ENCODE data around the gene YJEFN3.

Gene YJEFN3

GRCh38 chr19:19528721-19529490 is at the start of gene YJEFN3:
Gene YJEFN3, plus strand, starts transcription at chr19:19528911. Its CDS starts 22 bp downstream, at chr19:19528933.
- DNase-seq (ENCODE audit: low read depth, low spot score) = no peak

- no peak for DNase-seq (ENCODE audit: low read depth, low spot score)
Observed at GRCh38 chr19:19480688-19481087, 48.0 kb upstream of the YJEFN3 start.

GRCh38 chr19:19482809-19483596 is 45.7 kb upstream of the YJEFN3 start:
- no peak for DNase-seq (ENCODE audit: low read depth, low spot score)

- no peak for DNase-seq (ENCODE audit: low read depth, low spot score)
Observed at GRCh38 chr19:19485161-19485997, 43.3 kb upstream of the YJEFN3 start.

GRCh38 chr19:19485998-19486290 is 42.8 kb upstream of the YJEFN3 start:
- no peak for DNase-seq (ENCODE audit: low read depth, low spot score)

DNA sequence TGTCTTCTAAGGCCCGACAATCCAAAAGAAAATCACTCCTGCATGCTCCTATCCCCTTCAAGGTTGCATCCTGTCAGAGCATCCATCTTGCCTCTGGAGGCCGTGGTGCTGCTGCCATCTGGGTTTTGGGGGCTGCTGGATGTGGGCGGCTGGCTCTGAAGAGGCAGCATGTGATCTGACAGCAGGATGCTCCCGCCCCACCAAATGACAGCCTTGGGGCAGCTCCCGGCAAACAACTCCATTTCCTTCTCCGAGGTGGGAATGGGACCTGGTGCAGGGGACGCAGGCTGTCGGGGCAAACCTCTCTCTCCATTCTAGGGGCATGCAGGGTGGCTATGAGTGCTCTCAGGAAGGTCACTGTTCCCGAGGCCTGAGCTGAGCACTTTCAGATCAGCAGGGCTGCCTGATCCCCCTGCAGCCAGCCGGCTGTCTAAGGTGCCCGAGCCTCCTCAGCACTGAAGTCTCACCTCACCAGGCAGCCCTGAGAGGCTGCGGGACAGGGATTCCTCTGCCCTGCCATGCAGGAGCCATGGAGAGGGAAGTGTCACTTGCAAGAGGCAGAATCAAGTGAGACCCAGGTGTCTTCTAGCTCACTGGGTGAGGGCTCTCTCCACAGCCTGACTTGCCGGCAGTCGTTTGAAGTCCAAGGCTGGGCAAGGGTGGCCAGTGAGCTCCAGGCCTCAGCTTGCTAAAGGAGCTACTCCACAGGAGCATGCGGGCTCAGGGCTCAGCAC is 42.2 kb upstream of the YJEFN3 start:
- no peak for DNase-seq (ENCODE audit: low read depth, low spot score)

DNA sequence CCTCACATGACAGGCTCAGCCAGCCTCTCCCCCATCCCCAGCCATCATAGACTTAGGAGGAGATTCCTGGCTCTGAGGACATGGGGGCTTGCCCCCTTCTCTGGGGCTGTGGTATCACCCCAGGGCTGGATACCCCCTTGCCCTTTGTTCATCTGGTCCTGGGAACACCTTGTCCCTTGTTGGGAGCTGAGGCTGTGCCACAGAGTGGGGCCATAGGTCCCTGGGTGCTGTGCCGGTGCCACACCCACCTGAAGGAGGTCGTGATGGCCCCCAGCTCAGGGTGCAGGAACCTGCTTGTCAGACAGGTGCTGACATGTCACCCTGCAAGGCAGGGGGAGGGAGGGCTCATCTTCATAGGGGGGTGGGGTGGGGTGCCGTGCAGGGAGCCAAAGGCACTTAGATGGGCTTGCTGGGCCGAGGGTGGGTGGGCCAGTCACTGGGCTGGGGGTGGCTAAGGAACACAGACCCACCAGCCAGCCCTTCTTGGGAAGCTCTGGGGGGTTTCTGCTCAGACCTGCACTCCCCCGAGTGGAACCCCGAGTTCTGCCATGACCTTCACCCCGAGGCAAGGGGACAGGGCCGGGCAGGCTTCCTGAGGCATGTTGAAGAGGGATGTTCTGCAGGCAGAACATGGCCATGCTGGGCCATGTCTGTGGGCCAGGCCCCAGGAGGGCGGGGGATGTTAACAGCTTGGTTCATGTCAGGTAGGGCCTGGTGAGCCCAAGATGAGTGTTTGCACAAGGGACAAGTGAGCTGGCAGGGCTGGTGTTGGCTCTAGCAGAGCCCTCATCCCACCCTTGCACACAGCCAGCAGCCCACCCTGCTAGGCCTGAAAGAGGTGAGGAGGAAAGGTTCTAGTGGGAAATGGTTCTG is 41.4 kb upstream of the YJEFN3 start:
- no peak for DNase-seq (ENCODE audit: low read depth, low spot score)

GRCh38 chr19:19487950-19488874 is 40.5 kb upstream of the YJEFN3 start:
- DNase-seq (ENCODE audit: low read depth, low spot score) = no peak

DNA sequence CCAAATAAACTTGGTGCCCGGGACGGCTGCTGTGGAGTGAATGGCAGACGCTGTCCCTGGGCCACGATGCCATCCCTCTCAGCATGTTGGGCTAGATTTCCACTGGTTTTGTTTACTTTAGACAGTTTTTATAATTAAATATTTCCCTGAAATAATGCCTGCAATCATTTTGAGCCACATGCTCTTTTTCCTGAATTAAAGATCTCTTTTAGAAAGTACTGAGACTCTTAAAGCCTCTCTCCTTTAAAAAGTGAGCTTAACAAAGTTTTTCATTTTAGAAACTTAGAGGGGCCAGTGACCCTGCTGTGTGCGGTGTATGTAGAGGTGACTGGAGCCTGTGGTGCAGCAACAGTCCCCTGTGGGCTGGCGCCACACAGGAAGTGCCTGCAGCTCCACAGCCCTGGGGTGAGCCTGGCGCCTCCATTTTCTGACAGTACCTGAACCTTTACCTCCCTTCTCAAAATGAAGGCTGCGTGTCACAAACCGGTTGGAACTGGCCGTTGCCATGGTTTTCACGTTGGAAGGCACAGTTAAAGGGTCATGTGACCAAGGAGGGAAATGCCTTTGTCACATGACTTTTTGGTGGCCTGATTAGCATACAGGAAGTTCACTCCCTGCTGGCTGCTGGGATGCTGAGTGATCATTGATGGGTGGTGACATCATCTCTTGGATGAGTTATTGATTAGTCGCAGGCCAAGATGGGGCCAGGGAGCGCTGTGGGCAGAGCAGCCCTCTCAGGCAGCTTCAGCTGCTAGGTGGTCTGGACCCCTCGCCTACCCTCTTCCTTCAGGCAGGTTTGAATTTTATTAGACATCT is 39.6 kb upstream of the YJEFN3 start:
- peak; percentile 95 for DNase-seq (ENCODE audit: low read depth, low spot score)

DNA sequence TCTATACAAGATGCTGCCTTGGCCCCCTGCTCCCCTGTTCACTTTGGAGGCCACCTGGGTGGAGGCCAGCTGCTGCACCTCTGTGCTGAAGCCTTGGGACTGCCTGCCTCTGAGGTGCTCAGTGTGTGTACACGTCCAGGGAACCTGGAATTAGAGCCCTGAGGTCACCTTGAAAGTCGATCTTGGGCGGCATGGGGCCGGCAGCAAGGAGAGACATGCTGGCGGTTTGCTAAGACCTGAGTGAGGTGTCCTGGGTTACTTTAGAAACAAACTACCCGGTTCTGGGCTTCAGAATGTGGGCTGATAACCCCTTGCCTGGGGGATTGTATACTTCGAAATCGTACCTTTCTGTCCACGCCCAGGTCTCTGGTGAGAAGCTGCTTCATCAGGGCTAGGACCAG is 38.9 kb upstream of the YJEFN3 start:
- no peak for DNase-seq (ENCODE audit: low read depth, low spot score)

DNA sequence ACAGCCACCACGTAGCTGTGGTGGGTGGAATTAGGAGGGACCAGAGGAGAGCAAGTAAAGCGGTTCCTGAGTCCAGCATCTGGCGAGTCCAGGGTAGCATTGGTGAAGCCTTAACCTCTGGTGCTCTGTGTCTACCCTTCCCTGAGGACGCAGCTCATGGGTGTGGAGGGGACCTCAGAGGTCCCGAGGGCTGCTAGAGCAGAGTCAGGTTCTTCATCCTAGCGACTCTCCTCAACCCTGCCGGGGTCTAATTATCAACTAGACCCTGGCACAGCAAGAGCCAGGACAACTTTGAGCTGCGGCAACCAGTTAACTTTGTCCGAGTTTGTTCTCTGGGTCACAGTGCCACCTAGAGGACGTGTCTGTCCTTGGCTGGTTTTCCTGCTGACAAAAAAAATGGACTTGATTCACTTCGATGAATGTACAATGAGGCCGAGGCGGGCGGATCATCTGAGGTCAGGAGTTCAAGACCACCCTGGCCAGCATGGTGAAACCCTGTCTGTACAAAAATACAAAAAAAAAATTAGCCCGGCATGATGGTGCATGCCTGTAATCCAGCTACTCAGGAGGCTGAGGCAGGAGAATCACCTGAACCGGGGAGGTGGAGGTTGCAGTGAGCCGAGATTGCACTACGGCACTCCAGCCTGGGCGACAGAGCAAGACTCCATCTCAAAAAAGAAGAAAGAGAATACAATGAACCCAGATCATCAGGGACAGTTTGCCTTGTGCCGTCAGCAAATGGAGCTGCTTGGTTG is 38.3 kb upstream of the YJEFN3 start:
- DNase-seq (ENCODE audit: low read depth, low spot score) = no peak

GRCh38 chr19:19491321-19492025 is 37.2 kb upstream of the YJEFN3 start:
- no peak for DNase-seq (ENCODE audit: low read depth, low spot score)

- no peak for DNase-seq (ENCODE audit: low read depth, low spot score)
Observed at GRCh38 chr19:19492026-19492610, 36.6 kb upstream of the YJEFN3 start.

DNA sequence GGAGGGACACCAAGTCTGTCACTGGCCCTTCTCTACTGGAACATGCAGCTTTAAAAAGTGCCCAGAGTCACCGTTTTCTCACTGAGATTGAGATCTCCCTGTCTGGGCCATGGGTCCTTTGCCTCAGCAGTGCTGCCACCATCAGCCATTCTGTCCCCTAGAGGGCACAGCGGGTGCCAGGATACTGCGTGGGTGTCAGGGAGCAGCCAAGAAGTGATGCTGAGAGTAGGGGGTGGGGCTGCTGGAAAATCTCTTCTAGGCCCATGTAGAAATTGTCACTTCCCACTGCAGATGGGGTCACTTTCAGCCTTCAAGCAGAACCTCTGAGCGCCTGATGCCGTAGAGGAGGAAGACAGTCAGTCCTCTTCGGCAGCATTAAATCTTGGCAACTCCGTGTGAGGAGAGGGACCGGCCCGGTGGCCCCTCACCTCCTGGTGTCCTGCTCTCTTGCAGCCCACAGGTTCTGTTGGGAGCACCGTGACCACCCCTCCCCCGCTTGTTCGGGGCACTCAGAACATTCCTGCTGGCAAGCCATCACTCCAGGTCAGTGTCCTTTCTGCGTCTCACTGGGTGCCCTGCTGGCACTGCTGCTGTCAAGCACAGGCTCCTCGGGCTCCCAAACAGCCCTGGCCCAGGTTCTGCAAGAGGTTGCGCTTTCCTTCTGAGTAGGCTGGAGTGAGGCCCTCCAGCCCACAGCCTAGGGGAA is 34.7 kb upstream of the YJEFN3 start:
- DNase-seq (ENCODE audit: low read depth, low spot score) = no peak

GRCh38 chr19:19495614-19496603 is 32.8 kb upstream of the YJEFN3 start:
- no peak for DNase-seq (ENCODE audit: low read depth, low spot score)

Measured in iPS DF 19.7 (cell line).